Ovary (tissue), 9 donors: Measurements from ENCODE around the gene LSM11. TPM values are rescaled to one million over a fixed set of nuclear protein-coding genes. Genes with fewer than 3 reads are reported as not detected.

Source experiments
- DNase-seq, 5 donors: peaks; one replicate each; pipeline ENCODE4 v3.0.0-alpha.2; 2019 to 2020
- H3K27ac ChIP-seq, 2 donors: fragments of 200-600 bp; one replicate each; pipeline versions ENCODE4 v1.5.1 to v1.8.0; 2019 to 2022
- H3K27me3 ChIP-seq: fragments of 200-600 bp; one replicate; pipeline ENCODE4 v1.8.0; 2022
- H3K36me3 ChIP-seq: fragments of 200-600 bp; sonication (generic); one replicate; pipeline ENCODE4 v1.5.1; 2019
- H3K4me1 ChIP-seq: one replicate; pipeline ENCODE4 v1.8.1; 2013; ENCODE audit warnings: mild to moderate bottlenecking, moderate library complexity; ENCODE audit not compliant: insufficient read depth
- H3K4me3 ChIP-seq: fragments of 200-600 bp; sonication (generic); one replicate; pipeline ENCODE4 v1.5.1; 2017
- H3K9me3 ChIP-seq, 2 donors: fragments of 200-600 bp in 1 of 2; sonication (generic) in 1 of 2; one replicate each; pipeline versions ENCODE4 v1.5.1 to v1.8.1; 2013 to 2019; ENCODE audit warnings: mild to moderate bottlenecking in 1 of 2, moderate library complexity in 1 of 2
- EP300 ChIP-seq: sonication (generic); formaldehyde crosslinking; IDR thresholded peaks from one replicate; pipeline ENCODE4 v1.6.1; 2017; ENCODE audit warnings: antibody characterized with exemption
- POLR2A ChIP-seq: fragments of 450-650 bp; IDR thresholded peaks from one replicate; pipeline ENCODE4 v1.6.1; 2017; ENCODE audit warnings: antibody characterized with exemption, mild to moderate bottlenecking, moderate library complexity
- WGBS, 3 donors: extraction: QIAGEN DNeasy Blood & Tissue Kit in 1 of 3; methylation state at CpG; one replicate each; pipeline versions ENCODE4 v1.1.5 to v1.1.7; 2013 to 2017; 5-methylcytosine and 5-hydroxymethylcytosine counted together
- intact Hi-C, 4 donors: fragments of 100-400 bp; cut with DNase I; formaldehyde crosslinking; loops; one replicate each; pipeline versions ENCODE4 v1.11.0 to v1.15.1; 2022 to 2023
- polyA plus RNA-seq, 2 donors: library from polyadenylated mRNA; stranded (reverse); fragments of 200-250 nt in 1 of 2; fragments of 350-450 nt in 1 of 2; fragmentation: Illumina TruSeq in 1 of 2; extraction: RNeasy Lipid Tissue Mini Kit (QIAGEN cat#74804) in 1 of 2; gene quantifications; one replicate each; pipeline ENCODE4 v1.2.3, GENCODE V29; 2013 to 2014
- total RNA-seq, 7 donors: library from RNA; depleted of rRNA in 2 of 7; stranded (reverse); fragments of >200 nt in 2 of 7; fragmentation: NEBNext Ultra II Directional in 3 of 7; extraction: Animal tissue kit (Norgen Biotek cat#: 25700) in 3 of 7; gene quantifications; one replicate each; pipeline versions ENCODE4 v1.1.0 to v1.2.4, GENCODE V29; 2016 to 2023
- TF ChIP-seq, protein P1 (sequence below), 3 donors: fragments of 450-650 bp in 2 of 3; fragments of 200-600 bp in 1 of 3; IDR thresholded peaks; one replicate each; pipeline versions ENCODE4 v1.5.1 to v1.8.0; 2016 to 2022; ENCODE audit warnings: antibody characterized with exemption in 3 of 3, mild to moderate bottlenecking in 1 of 3
- donor health status: DM: no; HTN: no; CAD: no; lungs with moderate emphysema.
- donor health status: DM: no; HTN: no; CAD: no.
- donor health status: Bipolar disorder and iron deficiency.
- donor health status: DM: yes; HTN: yes; CAD: no.
- donor health status: DM: no; HTN: no; CAD: no.
- donor health status: DM: yes; HTN: yes; CAD: no.

LSM11 gene
- total and polyA plus RNA-seq, 9 donors: 2.4 to 6.0 (median 5.1) TPM

DNA sequence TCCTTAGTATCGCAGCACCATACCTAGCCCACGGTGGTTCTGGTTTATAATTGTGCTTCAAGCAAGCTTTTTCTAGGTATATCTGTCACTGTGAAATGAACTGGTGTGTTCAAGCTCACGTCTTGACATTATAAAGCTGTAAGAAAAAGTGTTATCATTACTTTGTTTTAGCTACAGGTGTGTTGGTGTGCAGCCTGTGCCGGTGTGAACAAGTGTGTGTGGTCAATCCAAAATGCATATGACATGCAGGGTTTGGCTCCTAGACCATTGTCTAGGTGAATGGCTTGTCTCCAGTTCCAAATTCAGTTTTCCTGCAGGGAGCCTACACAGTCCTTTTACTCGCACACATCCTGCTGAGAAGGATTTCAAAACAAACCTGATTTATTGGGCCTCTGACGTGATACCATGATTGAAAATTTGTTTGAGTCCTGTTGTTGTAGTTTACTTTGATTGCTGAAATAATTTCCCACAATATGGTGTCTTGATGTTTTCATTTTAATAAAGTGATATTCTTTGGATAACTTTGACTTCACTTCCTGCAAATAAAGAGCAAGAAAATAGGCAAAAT is 3.7 kb downstream of the LSM11 start:
- H3K27ac ChIP-seq: no peak overlapping the region
- WGBS, 3 donors: 82 to 84% (median 83%) methylated on average over 6 of the region's 6 CpGs
- intact Hi-C loops: loop anchor here in 1 of 4 donors (10.0 kb wide), 1 partner anchor 422 kb away; no protein-coding TSS in a partner anchor

DNA sequence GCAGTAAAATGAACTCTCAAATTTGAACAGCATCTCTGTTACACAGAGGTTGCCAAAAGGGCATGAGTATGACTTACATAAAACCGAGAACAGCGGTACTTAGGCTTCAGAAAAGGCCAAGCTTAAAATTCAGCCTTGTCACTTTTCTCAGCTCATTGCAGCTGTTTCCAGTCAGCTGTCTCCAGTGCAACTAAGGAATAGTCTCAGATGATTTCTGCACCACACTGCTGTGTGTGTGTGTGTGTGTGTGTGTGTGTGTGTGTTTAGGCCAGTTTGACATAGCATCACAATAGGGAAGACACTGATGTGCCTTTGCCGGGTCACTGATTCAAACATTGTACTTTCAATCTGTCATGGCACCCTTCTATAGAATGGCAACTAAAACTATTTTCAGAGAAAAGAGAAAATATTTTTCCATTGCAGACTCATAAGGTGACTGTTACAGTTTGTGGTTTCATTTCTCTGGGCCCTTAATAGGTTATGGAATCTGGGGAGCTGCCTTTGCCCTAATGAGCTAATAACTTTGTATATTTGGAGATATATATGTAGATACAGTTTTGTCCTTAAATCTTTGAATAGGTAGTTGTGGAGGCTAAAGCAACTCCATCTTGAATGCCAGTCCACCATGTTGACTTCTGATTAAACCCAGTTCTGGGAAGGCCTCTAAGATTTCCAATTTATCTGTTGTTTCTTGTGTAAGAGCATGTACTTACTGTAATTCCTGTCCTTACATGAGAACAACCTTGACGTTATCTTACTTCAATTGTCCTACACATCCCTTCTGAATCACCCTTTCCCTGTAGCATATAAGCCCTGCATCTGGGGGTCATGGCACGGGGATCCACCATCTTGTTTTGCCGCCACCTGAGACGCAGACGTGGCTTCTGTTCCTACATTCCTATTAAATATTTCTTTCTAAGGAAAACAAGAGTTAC is 4.5 kb downstream of the LSM11 start:
- intact Hi-C loops: loop anchor here in 1 of 4 donors (10.0 kb wide), 1 partner anchor 423 kb away; no protein-coding TSS in a partner anchor
- 89 to 92% (median 91%) methylated on average over 8 of the region's 8 CpGs for WGBS, 3 donors
- Histone ChIP-seq H3K36me3 (no peaks in the 10 kb centered on the region), H3K4me3 (no peak overlapping the region), H3K27me3 (no peaks in the 10 kb centered on the region), H3K9me3 (no peaks in the 10 kb centered on the region), H3K4me1 (peaks cover 6% of the 10 kb centered on the region), H3K27ac (no peak overlapping the region)
- TF ChIP-seq POLR2A (no peak), EP300 (no peak)
- TF ChIP-seq, protein P1, sequence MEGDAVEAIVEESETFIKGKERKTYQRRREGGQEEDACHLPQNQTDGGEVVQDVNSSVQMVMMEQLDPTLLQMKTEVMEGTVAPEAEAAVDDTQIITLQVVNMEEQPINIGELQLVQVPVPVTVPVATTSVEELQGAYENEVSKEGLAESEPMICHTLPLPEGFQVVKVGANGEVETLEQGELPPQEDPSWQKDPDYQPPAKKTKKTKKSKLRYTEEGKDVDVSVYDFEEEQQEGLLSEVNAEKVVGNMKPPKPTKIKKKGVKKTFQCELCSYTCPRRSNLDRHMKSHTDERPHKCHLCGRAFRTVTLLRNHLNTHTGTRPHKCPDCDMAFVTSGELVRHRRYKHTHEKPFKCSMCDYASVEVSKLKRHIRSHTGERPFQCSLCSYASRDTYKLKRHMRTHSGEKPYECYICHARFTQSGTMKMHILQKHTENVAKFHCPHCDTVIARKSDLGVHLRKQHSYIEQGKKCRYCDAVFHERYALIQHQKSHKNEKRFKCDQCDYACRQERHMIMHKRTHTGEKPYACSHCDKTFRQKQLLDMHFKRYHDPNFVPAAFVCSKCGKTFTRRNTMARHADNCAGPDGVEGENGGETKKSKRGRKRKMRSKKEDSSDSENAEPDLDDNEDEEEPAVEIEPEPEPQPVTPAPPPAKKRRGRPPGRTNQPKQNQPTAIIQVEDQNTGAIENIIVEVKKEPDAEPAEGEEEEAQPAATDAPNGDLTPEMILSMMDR (IDR thresholded peaks at IDR 0.05): no peak
- no peak for DNase-seq

More for the DNA sequence above, 3.7 kb downstream of the LSM11 start:
- H3K27me3 ChIP-seq: no peaks in the 10 kb centered on the region
- H3K36me3 ChIP-seq: no peaks in the 10 kb centered on the region
- H3K9me3 ChIP-seq: no peaks in the 10 kb centered on the region
- no peak for TF ChIP-seq EP300
- TF ChIP-seq POLR2A: no peak
- TF ChIP-seq, protein P1 (IDR thresholded peaks at IDR 0.05): no peak
- H3K4me3 ChIP-seq: no peak overlapping the region
- no peak for DNase-seq
- peaks cover 6% of the 10 kb centered on the region for H3K4me1 ChIP-seq

DNA sequence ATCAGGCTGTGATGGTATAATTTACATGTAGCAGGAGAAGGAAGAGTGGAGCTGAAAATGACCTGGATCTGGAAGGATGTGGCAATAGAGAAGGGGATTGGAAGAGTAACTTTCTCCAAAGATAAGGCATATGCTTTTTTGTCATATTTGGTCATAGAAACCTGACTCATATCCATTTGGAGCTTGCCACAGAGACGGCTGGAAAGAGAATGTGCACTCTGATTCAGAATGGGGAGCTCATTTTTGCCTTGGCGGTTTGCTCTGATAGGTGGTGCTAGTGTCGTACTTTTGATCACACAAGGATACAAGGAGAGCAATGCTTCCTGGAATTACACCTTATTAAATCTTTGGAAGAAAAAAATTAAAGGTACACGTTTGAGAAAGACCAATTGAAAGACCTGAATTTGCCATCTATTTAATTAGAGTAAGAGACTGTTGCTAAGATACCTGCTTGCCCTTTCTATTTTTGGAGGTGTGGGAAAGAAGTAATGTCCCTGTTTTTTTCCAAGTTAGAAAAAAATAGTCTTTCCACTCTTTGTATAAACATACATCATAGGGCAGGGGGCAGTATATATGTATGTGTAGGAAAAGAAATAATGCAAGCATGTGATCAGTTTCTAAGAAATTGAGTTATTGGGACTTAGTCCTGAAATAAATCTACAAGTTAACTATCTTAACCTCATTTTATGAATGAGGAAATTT is 5.4 kb downstream of the LSM11 start:
- Histone ChIP-seq H3K9me3 (no peaks in the 10 kb centered on the region), H3K27me3 (no peaks in the 10 kb centered on the region), H3K27ac (no peak overlapping the region), H3K4me1 (peaks cover 6% of the 10 kb centered on the region), H3K36me3 (no peaks in the 10 kb centered on the region), H3K4me3 (no peak overlapping the region)
- intact Hi-C loops: loop anchor here in 1 of 4 donors (10.0 kb wide), 1 partner anchor 424 kb away; no protein-coding TSS in a partner anchor
- 61 to 86% (median 66%) methylated on average over 4 of the region's 4 CpGs for WGBS, 3 donors
- TF ChIP-seq POLR2A: no peak
- no peak for TF ChIP-seq EP300
- TF ChIP-seq, protein P1 (IDR thresholded peaks at IDR 0.05): no peak
- no peak for DNase-seq

- intact Hi-C loops: loop anchor here in 1 of 4 donors (10.0 kb wide), 1 partner anchor 425 kb away; no protein-coding TSS in a partner anchor
- H3K9me3 ChIP-seq: no peaks in the 10 kb centered on the region
- H3K4me3 ChIP-seq: no peak overlapping the region
- H3K27me3 ChIP-seq: no peaks in the 10 kb centered on the region
- H3K4me1 ChIP-seq: peaks cover 6% of the 10 kb centered on the region
- TF ChIP-seq POLR2A (no peak), EP300 (no peak)
- TF ChIP-seq, protein P1 (IDR thresholded peaks at IDR 0.05): no peak
- DNase-seq: no peak
- no peaks in the 10 kb centered on the region for H3K36me3 ChIP-seq
- 82 to 88% (median 85%) methylated on average over 11 of the region's 11 CpGs for WGBS, 3 donors
- H3K27ac ChIP-seq: no peak overlapping the region
Observed at GRCh38 chr5:157749462-157749799, 5.9 kb downstream of the LSM11 start.
